NB4 (cell line): ENCODE measurements around the gene YPEL5.

Experiments used
- CTCF ChIP-seq: IDR thresholded peaks from one replicate; pipeline ENCODE4 v1.5.1; 2012; ENCODE audit warnings: low read depth, low read length
- MAX ChIP-seq: IDR thresholded peaks from 2 replicates; pipeline ENCODE4 v1.6.1; 2011; ENCODE audit warnings: low read depth, low read length
- MYC ChIP-seq: IDR thresholded peaks from 2 replicates; pipeline ENCODE4 v1.6.1; 2011; ENCODE audit warnings: low read depth, low read length
- POLR2A ChIP-seq: IDR thresholded peaks from 2 replicates; pipeline ENCODE4 v1.6.1; 2011; ENCODE audit warnings: mild to moderate bottlenecking; ENCODE audit not compliant: insufficient read length; ENCODE audit errors: extremely low read depth

- TF ChIP-seq CTCF (no peak), POLR2A (no peak), MYC (peak; percentile 63), MAX (peak; percentile 96)
These were observed at the start of gene YPEL5 for GRCh38 chr2:30146337-30147195.
